ENCODE measurements around the gene ACOT4. TPM values are rescaled to one million over a fixed set of nuclear protein-coding genes. Genes with fewer than 3 reads are reported as not detected.

The ACOT4 gene
- total and polyA plus RNA-seq, 2 of the 8 experiments (the other 6 are each of a cell fraction or from before 2014, with no cell fraction given): 0.80 to 1.1 TPM

GRCh38 chr14:73619524-73619923 is 27.9 kb downstream of the ACOT4 start:
- H4K8ac ChIP-seq (ENCODE audit: extremely low read depth, insufficient read depth, low read length): no peak overlapping the region
- H3K27me3 ChIP-seq (replicated peaks in 1 of 4; ENCODE audit: control insufficient read depth in 3 of 4, extremely low read depth in 1 of 4, insufficient read depth in 3 of 4, low read length in 3 of 4): peaks cover 0 to 12% (median 3%) of the 10 kb centered on the region in 4 experiments; a peak in 3 of 7 replicates
- POLR2A ChIA-PET (ENCODE audit: partially characterized antibody): interaction anchor here (1.2 kb wide), 1 partner anchor 51 kb away, joined by 3 read pairs; the partner anchor contains the start of gene ACOT2

More at GRCh38 chr14:73619524-73619923, 27.9 kb downstream of the ACOT4 start:
- CTCF ChIA-PET (ENCODE audit: partially characterized antibody): interaction anchor here (1.0 to 1.7 kb wide), 5 partner anchors 12 to 84 kb away, joined by 3 to 5 read pairs (median 4); no protein-coding TSS in a partner anchor
- no peak overlapping the region for H3K23ac ChIP-seq (ENCODE audit: insufficient read length)
- no peak overlapping the region for H2BK12ac ChIP-seq (ENCODE audit: low read depth, low read length)
- H4K20me1 ChIP-seq (replicated peaks in 1 of 2; ENCODE audit: control insufficient read depth in 1 of 2, insufficient read depth in 2 of 2, low read length in 2 of 2): peaks cover 0 to 3% of the 10 kb centered on the region in 2 experiments
- no peak overlapping the region for H4K5ac ChIP-seq (ENCODE audit: insufficient read length, low read depth, low read length)
- no peak overlapping the region for H3K9ac ChIP-seq (replicated peaks in 1 of 4; ENCODE audit: extremely low read depth in 1 of 4, low read depth in 3 of 4, low read length in 3 of 4)
- H3K79me2 ChIP-seq (ENCODE audit: control insufficient read depth in 1 of 2, insufficient read depth in 2 of 2, low read length in 2 of 2): no peaks in the 10 kb centered on the region
- no peak overlapping the region for H2BK20ac ChIP-seq (ENCODE audit: low read length)
- H3K9me3 ChIP-seq (ENCODE audit: insufficient read depth in 2 of 2, low read depth in 1 of 2, low read length in 1 of 2): no peaks in the 10 kb centered on the region
- no peak overlapping the region for H2AK5ac ChIP-seq (ENCODE audit: low read depth, low read length)
- no peak overlapping the region for H3K56ac ChIP-seq (replicated peaks; ENCODE audit: insufficient read length, low read depth, low read length)
- no peaks in the 10 kb centered on the region for H3K36me3 ChIP-seq (ENCODE audit: control insufficient read depth in 2 of 4, insufficient read depth in 4 of 4, low read length in 3 of 4)
- no peaks in the 10 kb centered on the region for H3K79me1 ChIP-seq (ENCODE audit: low read depth, low read length)
- no peak for FAIRE-seq
- no peak overlapping the region for H4K91ac ChIP-seq (replicated peaks; ENCODE audit: insufficient read length, low read length)
- no peak overlapping the region for H3K4ac ChIP-seq (replicated peaks; ENCODE audit: insufficient read length, low read depth, low read length)
- peaks cover 0 to 5% (median 0%) of the 10 kb centered on the region in 4 experiments; a peak in 1 of 7 replicates for H3K4me1 ChIP-seq (replicated peaks in 1 of 4; ENCODE audit: control insufficient read depth in 3 of 4, insufficient read depth in 4 of 4, low read length in 3 of 4)
- no peak overlapping the region for H3K27ac ChIP-seq (ENCODE audit: low read depth, low read length)
- H3K4me2 ChIP-seq (ENCODE audit: insufficient read depth in 1 of 2, low read depth in 2 of 2, low read length in 2 of 2): no peak overlapping the region
- no peak overlapping the region for H2BK15ac ChIP-seq (ENCODE audit: low read length)
- no peak overlapping the region for H2BK120ac ChIP-seq (replicated peaks; ENCODE audit: low read depth, low read length)
- H3K14ac ChIP-seq (ENCODE audit: insufficient read length): no peak overlapping the region
- no peak overlapping the region for H2BK5ac ChIP-seq (ENCODE audit: low read depth, low read length)
- no peak overlapping the region for H3K18ac ChIP-seq (ENCODE audit: extremely low read depth, low read length)
- H2AFZ ChIP-seq (ENCODE audit: low read length): no peak overlapping the region
- no peak for TF ChIP-seq PHF8 (conservative IDR thresholded peaks at IDR 0.05; ENCODE audit: low read depth, low read length)
- TF ChIP-seq SIN3A (conservative IDR thresholded peaks at IDR 0.05 in 1 of 2, IDR thresholded peaks at IDR 0.05 in 1 of 2; ENCODE audit: low read depth in 1 of 2, low read length in 2 of 2): no peak
- no peak for TF ChIP-seq NRF1 (IDR thresholded peaks at IDR 0.05; ENCODE audit: low read depth, low read length)
- no peak for TF ChIP-seq SP2 (IDR thresholded peaks at IDR 0.05; ENCODE audit: low read length)
- TF ChIP-seq MAFK (IDR thresholded peaks at IDR 0.05; ENCODE audit: low read depth, low read length): no peak
- TF ChIP-seq POLR2A (IDR thresholded peaks at IDR 0.05; ENCODE audit: control extremely low read depth in 1 of 2, low read depth in 2 of 2, low read length in 2 of 2): no peak
- 0 out of 2 replicates have a peak, but pooled peaks cover 2% of the 10 kb centered on the region for H3K23me2 ChIP-seq (ENCODE audit: low read depth, low read length)
- DNase-seq (ENCODE audit: low read depth in 1 of 2, low spot score in 2 of 2): no peak
- 84% methylated on average over 1 of the region's 1 CpG; no CpG with 5 or more reads in 1 of the 2 experiments for WGBS, 2 experiments (ENCODE audit: extremely low coverage in 1 of 2, insufficient coverage in 1 of 2, insufficient read length in 1 of 2, insufficient replicate concordance in 2 of 2, low coverage in 1 of 2, low lambda C conversion rate in 2 of 2, missing lambda C conversion rate in 1 of 2)
- H3K4me3 ChIP-seq (ENCODE audit: extremely low read depth in 1 of 4, insufficient read depth in 2 of 4, low read depth in 3 of 4, low read length in 4 of 4): no peak overlapping the region

Measured in H1 (cell line).